UCSD-AML1 (cell line): ENCODE results near the gene LEF1.

ENCODE experiments used
- DNase-seq: peaks from one replicate; lab custom pipeline; 2025; ENCODE audit not compliant: unreplicated experiment; lab: John Stamatoyannopoulos, UW

The LEF1 gene

DNA sequence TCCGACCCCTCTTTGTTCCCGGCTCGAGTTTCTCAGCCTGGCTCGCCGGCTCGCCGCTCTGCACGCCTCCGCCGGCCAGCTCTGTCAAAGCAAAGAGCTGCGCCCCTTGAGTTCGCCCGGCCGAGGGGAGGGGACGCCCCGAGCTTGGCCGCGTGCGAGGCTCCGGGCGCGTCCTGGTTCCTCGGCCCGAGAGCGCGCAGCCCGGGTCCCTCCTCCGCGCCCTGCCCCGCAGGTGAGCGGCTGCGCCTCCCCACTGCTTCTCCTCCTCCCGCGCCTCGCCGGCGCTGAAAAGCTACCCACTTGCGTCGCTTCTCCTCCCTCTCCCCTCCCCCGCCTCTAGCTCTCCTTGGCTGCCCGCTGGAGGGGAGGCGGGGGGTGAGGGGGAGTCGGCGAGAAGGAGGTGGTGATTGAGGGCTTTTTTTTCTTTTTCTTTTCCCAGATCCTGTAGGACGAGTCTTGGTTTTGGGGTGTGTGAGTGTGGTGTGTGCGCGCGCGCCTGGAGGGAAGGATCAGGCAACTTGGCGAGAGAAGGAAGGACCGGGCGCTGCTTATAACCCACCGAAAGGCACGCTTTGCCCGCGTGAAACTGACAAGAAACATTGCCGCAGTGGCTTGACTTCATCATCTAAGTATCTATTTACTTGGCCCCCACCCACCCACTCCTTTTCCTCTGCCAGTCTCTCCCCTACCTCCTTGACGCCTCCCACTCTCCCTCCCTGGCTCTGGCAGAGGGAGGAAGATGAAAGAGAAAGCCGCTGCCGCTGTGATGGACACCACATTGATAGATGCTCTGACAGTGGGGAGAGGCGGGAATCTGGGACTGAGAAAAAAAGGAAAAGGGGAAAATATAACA lies at the start of gene LEF1:
LEF1 (minus strand) TSS at position 262 of the 853 bp plus-strand sequence. CDS start 1,165 bp downstream, outside the sequence.
- peak; percentile 23 for DNase-seq

GRCh38 chr4:108216510-108216909 lies 47.8 kb upstream of the LEF1 start:
- DNase-seq, result no peak

- no peak for DNase-seq
Measured at GRCh38 chr4:108215055-108215454, 46.3 kb upstream of the LEF1 start.

DNA sequence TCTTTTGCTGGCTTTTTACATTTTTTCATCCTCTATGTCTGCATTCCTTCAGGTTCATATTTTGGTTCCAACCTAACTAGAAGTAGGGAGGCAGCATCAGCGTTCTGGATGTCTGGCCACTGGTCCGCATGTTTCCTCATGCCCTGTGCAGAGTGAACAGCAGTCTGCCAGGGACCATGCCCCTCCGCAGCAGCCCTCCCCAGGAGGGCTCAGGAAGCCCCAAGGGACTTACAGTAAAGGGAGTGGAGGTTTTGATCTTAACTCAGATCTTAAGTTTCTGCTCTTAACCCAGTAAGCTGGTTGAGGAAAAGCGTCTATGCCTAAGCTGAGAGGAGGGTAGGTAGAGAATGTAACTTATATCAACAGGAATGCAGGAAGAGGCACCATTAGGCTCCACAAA lies 45.0 kb upstream of the LEF1 start:
- no peak for DNase-seq

- no peak for DNase-seq
Measured at GRCh38 chr4:108213308-108213707, 44.6 kb upstream of the LEF1 start.

GRCh38 chr4:108210989-108211835 lies 42.5 kb upstream of the LEF1 start:
- no peak for DNase-seq

DNA sequence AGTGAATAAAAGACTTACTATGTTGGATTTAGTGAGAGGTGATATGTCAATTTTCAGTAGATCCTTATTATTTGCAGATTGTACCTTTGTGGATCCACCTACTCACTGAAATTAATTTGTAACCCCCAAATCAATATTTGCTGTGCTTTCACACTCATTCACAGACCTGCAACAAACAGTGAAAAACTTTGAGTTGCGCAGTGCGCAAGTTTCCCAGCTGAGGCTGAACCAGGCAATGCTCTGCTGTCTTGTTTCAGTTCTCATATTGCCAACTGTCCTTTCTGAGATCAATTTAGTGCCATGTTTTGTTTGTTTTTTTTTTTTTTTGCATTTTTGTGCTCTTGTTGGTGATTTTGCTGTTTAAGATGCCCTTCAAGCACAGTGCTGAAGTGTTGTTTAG lies 40.8 kb upstream of the LEF1 start:
- DNase-seq, result no peak

DNA sequence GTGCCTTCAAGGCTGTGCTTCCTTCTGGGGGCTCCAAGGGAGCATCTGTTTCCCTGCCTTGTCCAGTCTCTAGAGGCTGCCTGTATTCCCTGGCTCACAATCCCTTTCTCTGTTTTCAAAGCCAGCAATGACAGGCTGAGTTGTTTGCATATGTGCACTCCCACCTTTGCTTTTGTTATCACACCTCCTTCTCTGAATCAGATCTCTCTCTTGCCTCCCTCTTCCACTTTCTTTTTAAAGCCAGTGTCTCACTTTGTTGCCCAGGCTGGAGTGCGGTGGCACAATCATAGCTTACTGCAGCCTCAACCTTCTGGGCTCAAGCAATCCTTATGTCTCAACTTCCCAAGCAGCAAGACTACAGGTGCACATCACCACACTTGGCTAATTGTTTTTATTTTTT lies 37.1 kb upstream of the LEF1 start:
- no peak for DNase-seq

DNA sequence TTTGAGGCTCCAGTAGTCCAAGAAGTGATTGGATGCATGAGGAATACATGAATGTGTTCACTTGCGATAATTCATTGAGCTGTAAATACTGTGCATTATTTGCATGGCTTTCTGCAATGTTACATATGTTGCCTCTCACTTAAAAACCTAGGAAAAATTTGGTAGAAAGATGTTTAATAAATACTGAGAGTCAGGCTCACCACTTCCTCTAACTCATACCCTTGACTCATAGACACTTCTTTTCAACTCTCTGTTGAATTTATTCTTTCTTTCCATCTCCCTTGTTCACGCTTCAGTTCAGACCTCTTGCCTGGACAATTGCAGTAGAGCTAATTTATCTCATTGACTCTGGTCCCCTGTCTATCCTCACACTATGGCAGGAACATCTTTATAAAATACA lies 35.8 kb upstream of the LEF1 start:
- DNase-seq, result no peak

GRCh38 chr4:108203377-108203776 lies 34.6 kb upstream of the LEF1 start:
- no peak for DNase-seq

- DNase-seq, result no peak
Measured at GRCh38 chr4:108201774-108202173, 33.0 kb upstream of the LEF1 start.

DNA sequence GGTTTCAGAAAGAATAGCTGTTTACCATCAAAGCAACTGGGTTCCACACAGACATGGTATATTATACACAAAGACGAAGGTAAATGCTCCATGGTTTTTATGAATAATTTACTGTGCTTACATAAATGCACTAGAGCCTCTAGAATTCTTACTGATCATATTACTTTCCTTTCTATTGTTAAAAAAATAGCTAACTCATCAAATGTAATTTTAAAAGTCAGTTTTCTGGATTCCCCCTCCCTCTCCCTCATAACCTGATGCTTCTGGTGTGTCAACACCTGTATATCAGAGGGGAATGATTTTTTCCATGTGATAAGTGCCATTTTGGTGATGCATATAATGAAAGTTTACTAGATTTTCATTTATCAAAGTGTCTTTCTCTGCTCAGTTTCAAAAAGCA lies 31.1 kb upstream of the LEF1 start:
- no peak for DNase-seq

- no peak for DNase-seq
Measured at GRCh38 chr4:108193886-108194672, 25.3 kb upstream of the LEF1 start.

DNA sequence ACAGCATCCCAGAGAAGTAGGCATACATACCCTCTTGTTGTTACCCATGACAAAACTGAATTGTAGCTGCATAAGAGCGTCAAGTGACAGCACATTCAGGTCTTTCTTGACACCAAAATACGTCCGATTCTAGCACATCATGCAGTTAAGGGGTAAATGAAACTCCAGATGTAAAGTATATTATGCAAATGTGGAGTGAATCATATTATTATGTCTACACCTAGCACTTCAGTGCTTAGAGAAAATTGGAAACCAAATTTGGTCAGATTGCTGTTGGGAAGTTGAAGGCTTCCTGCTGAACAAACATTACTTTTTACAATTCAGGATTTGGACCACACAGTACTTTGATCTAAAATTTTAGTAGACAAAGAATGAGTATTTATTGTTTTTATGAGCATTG lies 24.2 kb upstream of the LEF1 start:
- DNase-seq, result no peak

GRCh38 chr4:108192056-108192455 lies 23.3 kb upstream of the LEF1 start:
- no peak for DNase-seq

- no peak for DNase-seq
Measured at GRCh38 chr4:108191269-108191914, 22.7 kb upstream of the LEF1 start.

- no peak for DNase-seq
Measured at GRCh38 chr4:108188770-108189169, 20.0 kb upstream of the LEF1 start.

DNA sequence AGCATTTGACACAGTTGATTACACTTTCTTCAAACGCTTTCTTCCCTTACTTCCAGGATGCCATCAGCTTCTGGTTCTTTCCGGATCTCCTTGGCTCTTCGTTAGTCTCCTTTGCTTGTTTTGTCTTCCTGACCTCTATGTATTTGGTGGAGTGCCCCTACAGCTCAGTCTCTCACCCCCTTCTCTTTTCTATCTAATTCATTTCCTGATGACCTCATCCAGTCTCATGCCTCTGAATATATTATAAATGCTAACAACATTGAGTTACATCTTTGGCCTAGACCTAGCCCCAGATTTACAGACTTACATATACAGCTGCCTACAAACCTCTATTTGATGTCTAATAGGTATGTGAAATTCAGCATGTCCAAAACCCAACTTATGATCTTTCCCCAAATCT lies 16.5 kb upstream of the LEF1 start:
- DNase-seq, result no peak

DNA sequence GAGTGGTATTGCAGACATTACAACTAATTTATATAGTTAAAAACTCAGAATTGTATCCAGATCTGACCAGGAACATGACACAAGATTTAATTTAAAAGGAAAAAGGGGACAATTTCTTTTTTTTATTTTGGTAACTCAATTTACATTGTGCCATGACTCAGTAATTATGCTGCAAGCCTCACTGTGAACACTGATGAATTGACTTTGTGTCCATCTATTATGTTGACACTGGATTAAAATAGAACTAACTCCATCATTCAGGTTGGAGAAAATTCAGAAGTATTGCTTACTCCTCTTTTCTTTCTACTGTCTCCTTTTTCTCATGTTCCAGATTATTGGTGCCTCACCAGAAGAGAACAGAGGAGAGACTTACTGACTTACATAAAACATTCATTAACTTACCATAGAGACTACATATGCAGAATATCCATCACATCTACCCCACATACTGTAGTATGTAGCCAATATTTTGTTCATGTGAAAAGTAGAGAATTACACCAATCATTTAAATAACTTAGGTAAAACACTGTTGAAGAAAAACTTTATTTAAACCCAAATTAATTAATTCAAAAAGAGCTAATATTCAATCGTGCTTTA lies 15.8 kb upstream of the LEF1 start:
- DNase-seq, result no peak

DNA sequence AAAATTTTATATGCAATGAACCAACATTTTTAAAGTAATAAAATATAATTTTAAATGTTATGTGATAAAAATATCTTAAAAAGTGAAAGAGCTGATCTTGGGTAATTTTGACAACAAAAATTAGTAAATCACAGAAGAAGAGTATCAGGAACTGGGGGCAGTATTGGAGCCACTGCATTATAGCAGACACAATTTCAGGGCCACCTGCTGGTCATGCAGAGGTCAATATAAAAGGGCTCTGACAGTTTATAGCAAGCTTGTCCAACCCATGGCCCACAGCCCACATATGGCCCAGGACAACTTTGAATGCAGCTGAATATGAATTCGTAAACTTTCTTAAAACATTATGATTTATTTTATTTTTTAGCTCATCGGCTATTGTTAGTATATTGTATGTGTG lies 13.0 kb upstream of the LEF1 start:
- no peak for DNase-seq
